Measurements from ENCODE around the gene OR6J1. TPM values are rescaled to one million over a fixed set of nuclear protein-coding genes. Genes with fewer than 3 reads are reported as not detected.
"Not testable (repeated sequence)": the region's sequence is repeated elsewhere in the genome, so short reads cannot be mapped to it uniquely, and the experiment has no call there.

The OR6J1 gene
- total RNA-seq, 1 experiment from 2014 or later: not detected

DNA sequence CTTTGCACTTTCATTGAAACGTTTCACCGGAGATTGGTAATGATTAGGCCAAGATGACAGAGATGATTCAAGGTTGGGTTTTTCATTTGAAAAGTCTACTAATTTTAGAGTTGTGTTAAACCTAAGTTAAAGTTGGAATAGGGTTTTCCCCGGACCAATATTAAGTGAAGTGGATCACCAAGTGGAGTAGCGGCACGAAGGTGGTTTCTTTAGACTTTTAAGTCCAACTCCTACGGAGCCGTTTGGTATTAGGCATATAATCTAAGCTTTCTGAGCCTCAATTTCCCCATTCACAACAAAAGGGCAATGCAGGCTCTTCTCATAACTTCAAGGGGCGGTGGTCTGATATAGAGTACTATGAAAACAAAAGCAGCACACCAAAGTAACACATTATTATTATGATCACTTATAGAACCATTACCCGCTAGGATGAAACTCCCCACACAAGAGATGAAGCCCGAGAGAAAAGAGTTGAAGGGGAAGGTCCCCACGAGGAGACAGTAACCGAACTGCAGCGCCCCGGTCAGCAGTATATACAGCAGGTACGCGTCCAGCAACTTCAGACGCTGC is 55.5 kb downstream of the OR6J1 start:
- no peak for DNase-seq
- Histone ChIP-seq H3K27me3 (ENCODE audit: control insufficient read depth, insufficient read depth, low read length) (no peaks in the 10 kb centered on the region), H3K4me3 (ENCODE audit: insufficient read depth, low read depth, low read length) (peak overlapping the region; percentile 75), H3K36me3 (replicated peaks; ENCODE audit: control insufficient read depth, insufficient read depth, low read length) (no peaks in the 10 kb centered on the region)

DNA sequence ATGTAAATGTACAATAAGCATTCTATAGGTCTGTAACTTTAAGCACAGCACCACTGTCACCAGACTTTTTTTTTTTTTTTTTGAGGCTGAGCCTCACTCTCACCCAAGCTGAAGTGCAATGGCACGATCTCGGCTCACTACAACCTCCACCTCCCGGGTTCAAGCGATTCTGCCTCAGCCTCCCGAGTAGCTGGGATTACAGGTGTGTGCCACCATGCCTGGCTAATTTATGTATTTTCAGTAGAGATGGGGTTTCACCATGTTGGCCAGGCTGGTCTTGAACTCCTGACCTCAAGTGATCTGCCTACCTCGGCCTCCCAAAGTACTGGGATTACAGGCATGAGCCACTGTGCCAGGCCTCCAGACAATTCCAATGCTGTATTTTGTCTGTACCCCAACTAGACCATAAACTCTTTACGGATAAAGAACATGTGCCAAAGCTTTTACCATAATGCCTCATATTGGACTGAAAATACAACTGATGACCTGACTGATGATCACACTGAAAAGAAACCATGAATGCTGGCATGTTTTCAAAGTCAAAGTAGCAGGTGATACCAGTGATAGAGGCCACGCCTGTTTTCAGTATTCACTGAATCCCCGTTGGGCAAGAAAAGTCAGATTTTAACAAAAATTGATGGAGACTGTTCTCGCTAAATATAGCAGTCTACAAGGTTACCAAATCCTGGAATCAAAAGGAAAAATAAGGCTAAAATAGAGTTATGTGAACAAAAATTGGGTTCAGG is 56.3 kb downstream of the OR6J1 start:
- peak overlapping the region; percentile 75 for H3K4me3 ChIP-seq (ENCODE audit: insufficient read depth, low read depth, low read length)

DNA sequence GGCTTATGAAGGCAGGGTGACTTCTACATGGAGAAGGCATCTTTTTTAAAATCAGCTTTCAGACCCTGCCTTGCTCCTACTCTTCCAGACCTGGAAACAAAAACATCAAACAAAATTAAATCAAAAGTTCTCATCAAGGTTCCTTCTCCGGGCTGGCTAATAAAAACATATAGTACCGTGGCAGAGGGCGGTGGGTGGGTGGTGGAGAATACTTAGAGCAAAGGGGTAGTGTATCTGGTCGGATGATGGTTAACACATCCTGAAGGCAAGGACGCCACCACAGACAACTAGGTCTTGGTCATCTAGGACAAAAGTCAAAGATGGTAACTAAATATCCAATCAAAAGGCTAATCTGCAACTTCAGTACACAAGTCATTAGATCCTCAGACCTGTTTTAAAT is 56.9 kb downstream of the OR6J1 start:
- Histone ChIP-seq H3K36me3 (replicated peaks; ENCODE audit: control insufficient read depth, insufficient read depth, low read length) (no peaks in the 10 kb centered on the region), H3K27me3 (ENCODE audit: control insufficient read depth, insufficient read depth, low read length) (no peaks in the 10 kb centered on the region), H3K4me3 (ENCODE audit: insufficient read depth, low read depth, low read length) (no peak overlapping the region)
- no peak for DNase-seq

More for the DNA sequence above, 56.3 kb downstream of the OR6J1 start:
- not testable (repeated sequence) for H3K36me3 ChIP-seq (replicated peaks; ENCODE audit: control insufficient read depth, insufficient read depth, low read length); H3K27me3 ChIP-seq (ENCODE audit: control insufficient read depth, insufficient read depth, low read length); DNase-seq

DNA sequence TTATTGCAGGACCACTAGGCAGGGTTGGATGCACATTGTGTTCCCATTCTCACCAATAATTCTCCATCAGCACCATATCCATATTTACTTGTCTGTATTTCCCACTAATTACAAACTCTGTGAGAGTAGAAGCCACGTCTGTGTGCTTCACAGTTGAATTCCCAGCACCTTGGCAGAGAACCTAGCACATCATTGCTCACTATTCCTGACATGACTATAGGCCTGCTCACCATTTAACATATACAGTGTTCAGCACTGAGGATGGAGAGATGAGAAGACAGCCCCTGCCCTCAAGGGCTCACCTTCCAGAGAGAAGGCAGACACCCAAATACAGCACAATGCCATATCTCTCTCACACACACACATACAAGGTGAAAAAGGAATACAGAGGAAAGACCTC is 60.2 kb downstream of the OR6J1 start:
- H3K4me3 ChIP-seq (ENCODE audit: insufficient read depth, low read depth, low read length): no peak overlapping the region
- H3K27me3 ChIP-seq (ENCODE audit: control insufficient read depth, insufficient read depth, low read length): no peaks in the 10 kb centered on the region
- H3K36me3 ChIP-seq (replicated peaks; ENCODE audit: control insufficient read depth, insufficient read depth, low read length): no peaks in the 10 kb centered on the region; the same call in 1 of the 2 replicates
- no peak for DNase-seq

Other genes starting within 250 kb of the OR6J1 start
- 218 and 306 TPM in 2 replicates for gene DAD1, start 55.1 kb downstream of the OR6J1 start, total RNA-seq (2014; rRNA removed; shearing (Covaris generic))
- gene ABHD4, start 46.1 kb downstream of the OR6J1 start, total RNA-seq (2014; rRNA removed; shearing (Covaris generic)): 28.4 and 29.6 TPM in 2 replicates
- 192 and 227 TPM in 2 replicates for gene OXA1L, start 122.3 kb upstream of the OR6J1 start, total RNA-seq (2014; rRNA removed; shearing (Covaris generic))
- 5.7 and 8.3 TPM in 2 replicates for gene SLC7A7, start 171.1 kb upstream of the OR6J1 start, total RNA-seq (2014; rRNA removed; shearing (Covaris generic))
- gene MRPL52, start 185.5 kb upstream of the OR6J1 start, total RNA-seq (2014; rRNA removed; shearing (Covaris generic)): 80.8 and 86.6 TPM in 2 replicates
- gene MMP14, start 192.2 kb upstream of the OR6J1 start, total RNA-seq (2014; rRNA removed; shearing (Covaris generic)): 54.6 and 79.8 TPM in 2 replicates
- 9.5 and 19.3 TPM in 2 replicates for gene LRP10, start 227.4 kb upstream of the OR6J1 start, total RNA-seq (2014; rRNA removed; shearing (Covaris generic))
- 0.33 and 0.73 TPM in 2 replicates for gene REM2, start 238.9 kb upstream of the OR6J1 start, total RNA-seq (2014; rRNA removed; shearing (Covaris generic))

Measured in H7 (cell line).